Esophagus squamous epithelium (tissue), 4 donors: ENCODE measurements around the gene SPTBN4.

ENCODE experiments used
- CTCF ChIP-seq, 6 experiments: fragments of 450-650 bp in 4 of 6; fragments of 200-600 bp in 2 of 6; sonication (generic) in 2 of 6; IDR thresholded peaks; one replicate each; pipeline ENCODE4 v1.5.1; 2016 to 2019; ENCODE audit warnings: antibody characterized with exemption in 6 of 6, mild to moderate bottlenecking in 4 of 6, moderate library complexity in 4 of 6
- POLR2A ChIP-seq, 4 donors: fragments of 450-650 bp; IDR thresholded peaks; one replicate each; pipeline ENCODE4 v1.6.1; 2017; ENCODE audit warnings: antibody characterized with exemption in 4 of 4, mild to moderate bottlenecking in 4 of 4, moderate library complexity in 3 of 4

GRCh38 chr19:40571005-40571318 is 104.2 kb downstream of the SPTBN4 start:
- TF ChIP-seq CTCF (IDR thresholded peaks at IDR 0.05) (no peak), POLR2A (IDR thresholded peaks at IDR 0.05) (no peak)
